HepG2 (cell line): ENCODE results near the gene ANG. TPM values are rescaled to one million over a fixed set of nuclear protein-coding genes. Genes with fewer than 3 reads are reported as not detected.

Source experiments
- HOXA7 ChIP-seq: sonication (generic); formaldehyde crosslinking; IDR thresholded peaks from 2 replicates; pipeline ENCODE4 v1.8.1; 2022; ENCODE audit warnings: mild to moderate bottlenecking, missing genetic modification reagents, moderate library complexity
- KMT2A ChIP-seq: sonication (generic); formaldehyde crosslinking; IDR thresholded peaks from 2 replicates; pipeline ENCODE4 v1.4.0; 2020; ENCODE audit warnings: missing genetic modification reagents
- MIXL1 ChIP-seq: IDR thresholded peaks from 2 replicates; pipeline ENCODE4 v1.6.1; 2016
- MXD4 ChIP-seq: IDR thresholded peaks from 2 replicates; pipeline ENCODE4 v1.6.1; 2016; ENCODE audit warnings: mild to moderate bottlenecking, missing biosample characterization, missing genetic modification reagents
- RBM39 ChIP-seq: fragments of 200-400 bp; formaldehyde crosslinking; IDR thresholded peaks from one replicate; pipeline ENCODE4 v1.6.1; 2018; ENCODE audit warnings: antibody characterized with exemption, mild to moderate bottlenecking, low read depth, low read length; ENCODE audit not compliant: poor library complexity, severe bottlenecking
- SIN3A ChIP-seq: IDR thresholded peaks from 2 replicates; pipeline ENCODE4 v1.6.1; 2011; ENCODE audit warnings: low read depth, mild to moderate bottlenecking, control low read depth, low read length, borderline replicate concordance
- ZFAT ChIP-seq: sonication (generic); formaldehyde crosslinking; conservative IDR thresholded peaks from 2 replicates; pipeline ENCODE4 v1.8.1; 2023; ENCODE audit warnings: missing genetic modification reagents, inconsistent platforms
- ZMYM2 ChIP-seq: sonication (generic); formaldehyde crosslinking; IDR thresholded peaks from 2 replicates; pipeline ENCODE4 v1.8.0; 2022; ENCODE audit warnings: mild to moderate bottlenecking, missing genetic modification reagents
- ZNF282 ChIP-seq: fragments of 450-650 bp; IDR thresholded peaks from 2 replicates; pipeline ENCODE4 v1.6.1; 2018; ENCODE audit not compliant: partially characterized antibody
- ZNF432 ChIP-seq: sonication (generic); formaldehyde crosslinking; IDR thresholded peaks from 2 replicates; pipeline ENCODE4 v1.5.0; 2020; ENCODE audit warnings: missing genetic modification reagents, mild to moderate bottlenecking, borderline replicate concordance
- ZNF775 ChIP-seq: sonication (generic); formaldehyde crosslinking; IDR thresholded peaks from 2 replicates; pipeline ENCODE4 v1.4.0; 2020; ENCODE audit warnings: missing genetic modification reagents, mild to moderate bottlenecking, moderate library complexity, borderline replicate concordance
- polyA plus RNA-seq, 8 experiments: library from polyadenylated mRNA; depleted of rRNA in 3 of 8; stranded (reverse) in 7 of 8; unstranded in 1 of 8; fragments of >200 nt; fragmentation: Illumina TruSeq in 4 of 8; extraction: Trizol in 4 of 8; gene quantifications; 2 replicates each; pipeline versions ENCODE4 v1.2.1 to v1.2.3, GENCODE V29; 2011 to 2016; ENCODE audit warnings: low read depth in 4 of 8, missing spikeins in 1 of 8, mixed read lengths in 1 of 8; ENCODE audit not compliant: insufficient read depth in 1 of 8
- total RNA-seq, 5 experiments: library from RNA; depleted of rRNA; stranded (reverse); fragments of >200 nt; fragmentation: Illumina TruSeq; extraction: Trizol; gene quantifications; 2 replicates each; pipeline ENCODE4 v1.2.3, GENCODE V29; 2016; ENCODE audit warnings: low read depth in 1 of 5
- TF ChIP-seq, protein P1 (sequence below): sonication (generic); formaldehyde crosslinking; IDR thresholded peaks from 2 replicates; pipeline ENCODE4 v1.4.0; 2020; ENCODE audit warnings: missing genetic modification reagents
- TF ChIP-seq, protein P2 (sequence below): sonication (generic); formaldehyde crosslinking; IDR thresholded peaks from one replicate; pipeline ENCODE4 v1.5.1; 2020; ENCODE audit warnings: mild to moderate bottlenecking, missing genetic modification reagents; ENCODE audit errors: not compliant biosample characterization
- TF ChIP-seq, protein P3 (sequence below): sonication (generic); formaldehyde crosslinking; IDR thresholded peaks from 2 replicates; pipeline ENCODE4 v1.5.1; 2020; ENCODE audit warnings: missing genetic modification reagents, mild to moderate bottlenecking, borderline replicate concordance
- TF ChIP-seq, protein P4 (sequence below): sonication (generic); formaldehyde crosslinking; IDR thresholded peaks from 2 replicates; pipeline ENCODE4 v1.5.0; 2020; ENCODE audit warnings: missing genetic modification reagents

Gene ANG
- total and polyA plus RNA-seq, 2 of the 13 experiments (the other 11 are each of a cell fraction or from before 2014, with no cell fraction given) = 83.6 to 401 TPM

DNA sequence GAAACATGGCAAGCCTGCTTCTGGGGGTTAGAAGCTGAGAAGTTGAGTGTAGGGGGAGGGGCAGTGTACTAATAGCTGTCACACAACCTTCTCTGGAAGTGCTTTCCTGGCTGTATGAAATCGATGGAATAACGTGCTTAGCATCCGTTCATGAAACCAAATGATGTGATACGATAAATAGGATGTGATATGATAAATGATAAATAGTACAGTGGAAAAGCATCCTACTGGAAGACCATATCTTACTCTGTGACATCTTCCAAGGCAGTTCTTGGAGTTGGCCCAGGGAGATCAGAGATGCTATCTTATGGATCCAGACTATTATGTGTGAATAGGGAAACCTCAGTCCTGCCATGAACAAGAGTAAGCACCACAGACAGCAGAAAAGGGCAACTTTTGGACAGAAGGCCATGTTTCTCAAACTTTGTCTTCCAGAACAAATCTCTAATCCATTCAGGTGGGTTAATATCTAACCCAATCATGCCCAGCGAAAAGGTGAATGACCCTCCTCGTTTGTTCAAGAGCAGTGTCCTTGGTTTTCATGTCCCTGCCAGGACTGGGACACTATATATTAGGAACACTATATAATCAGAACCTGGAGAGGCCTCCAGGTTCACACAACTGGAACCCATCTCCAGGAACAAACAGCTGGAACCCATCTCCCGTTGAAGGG lies at the start of gene ANG (continued):
- TF ChIP-seq, protein P1, sequence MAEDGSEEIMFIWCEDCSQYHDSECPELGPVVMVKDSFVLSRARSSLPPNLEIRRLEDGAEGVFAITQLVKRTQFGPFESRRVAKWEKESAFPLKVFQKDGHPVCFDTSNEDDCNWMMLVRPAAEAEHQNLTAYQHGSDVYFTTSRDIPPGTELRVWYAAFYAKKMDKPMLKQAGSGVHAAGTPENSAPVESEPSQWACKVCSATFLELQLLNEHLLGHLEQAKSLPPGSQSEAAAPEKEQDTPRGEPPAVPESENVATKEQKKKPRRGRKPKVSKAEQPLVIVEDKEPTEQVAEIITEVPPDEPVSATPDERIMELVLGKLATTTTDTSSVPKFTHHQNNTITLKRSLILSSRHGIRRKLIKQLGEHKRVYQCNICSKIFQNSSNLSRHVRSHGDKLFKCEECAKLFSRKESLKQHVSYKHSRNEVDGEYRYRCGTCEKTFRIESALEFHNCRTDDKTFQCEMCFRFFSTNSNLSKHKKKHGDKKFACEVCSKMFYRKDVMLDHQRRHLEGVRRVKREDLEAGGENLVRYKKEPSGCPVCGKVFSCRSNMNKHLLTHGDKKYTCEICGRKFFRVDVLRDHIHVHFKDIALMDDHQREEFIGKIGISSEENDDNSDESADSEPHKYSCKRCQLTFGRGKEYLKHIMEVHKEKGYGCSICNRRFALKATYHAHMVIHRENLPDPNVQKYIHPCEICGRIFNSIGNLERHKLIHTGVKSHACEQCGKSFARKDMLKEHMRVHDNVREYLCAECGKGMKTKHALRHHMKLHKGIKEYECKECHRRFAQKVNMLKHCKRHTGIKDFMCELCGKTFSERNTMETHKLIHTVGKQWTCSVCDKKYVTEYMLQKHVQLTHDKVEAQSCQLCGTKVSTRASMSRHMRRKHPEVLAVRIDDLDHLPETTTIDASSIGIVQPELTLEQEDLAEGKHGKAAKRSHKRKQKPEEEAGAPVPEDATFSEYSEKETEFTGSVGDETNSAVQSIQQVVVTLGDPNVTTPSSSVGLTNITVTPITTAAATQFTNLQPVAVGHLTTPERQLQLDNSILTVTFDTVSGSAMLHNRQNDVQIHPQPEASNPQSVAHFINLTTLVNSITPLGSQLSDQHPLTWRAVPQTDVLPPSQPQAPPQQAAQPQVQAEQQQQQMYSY = no peak
- TF ChIP-seq MXD4 (CRISPR knock-in tag) (no peak), ZFAT (CRISPR knock-in tag) (no peak), SIN3A (peak; percentile 36; the same call in 1 of the 2 replicates), ZNF775 (no peak), ZMYM2 (CRISPR knock-in tag) (no peak), HOXA7 (CRISPR knock-in tag) (no peak), ZNF282 (no peak), MIXL1 (0 out of 2 replicates have a peak, but pooled peaks have one; percentile 9), KMT2A (CRISPR knock-in tag) (0 out of 2 replicates have a peak, but pooled peaks have one; percentile 31), RBM39 (no peak), ZNF432 (no peak)
- TF ChIP-seq, protein P2, sequence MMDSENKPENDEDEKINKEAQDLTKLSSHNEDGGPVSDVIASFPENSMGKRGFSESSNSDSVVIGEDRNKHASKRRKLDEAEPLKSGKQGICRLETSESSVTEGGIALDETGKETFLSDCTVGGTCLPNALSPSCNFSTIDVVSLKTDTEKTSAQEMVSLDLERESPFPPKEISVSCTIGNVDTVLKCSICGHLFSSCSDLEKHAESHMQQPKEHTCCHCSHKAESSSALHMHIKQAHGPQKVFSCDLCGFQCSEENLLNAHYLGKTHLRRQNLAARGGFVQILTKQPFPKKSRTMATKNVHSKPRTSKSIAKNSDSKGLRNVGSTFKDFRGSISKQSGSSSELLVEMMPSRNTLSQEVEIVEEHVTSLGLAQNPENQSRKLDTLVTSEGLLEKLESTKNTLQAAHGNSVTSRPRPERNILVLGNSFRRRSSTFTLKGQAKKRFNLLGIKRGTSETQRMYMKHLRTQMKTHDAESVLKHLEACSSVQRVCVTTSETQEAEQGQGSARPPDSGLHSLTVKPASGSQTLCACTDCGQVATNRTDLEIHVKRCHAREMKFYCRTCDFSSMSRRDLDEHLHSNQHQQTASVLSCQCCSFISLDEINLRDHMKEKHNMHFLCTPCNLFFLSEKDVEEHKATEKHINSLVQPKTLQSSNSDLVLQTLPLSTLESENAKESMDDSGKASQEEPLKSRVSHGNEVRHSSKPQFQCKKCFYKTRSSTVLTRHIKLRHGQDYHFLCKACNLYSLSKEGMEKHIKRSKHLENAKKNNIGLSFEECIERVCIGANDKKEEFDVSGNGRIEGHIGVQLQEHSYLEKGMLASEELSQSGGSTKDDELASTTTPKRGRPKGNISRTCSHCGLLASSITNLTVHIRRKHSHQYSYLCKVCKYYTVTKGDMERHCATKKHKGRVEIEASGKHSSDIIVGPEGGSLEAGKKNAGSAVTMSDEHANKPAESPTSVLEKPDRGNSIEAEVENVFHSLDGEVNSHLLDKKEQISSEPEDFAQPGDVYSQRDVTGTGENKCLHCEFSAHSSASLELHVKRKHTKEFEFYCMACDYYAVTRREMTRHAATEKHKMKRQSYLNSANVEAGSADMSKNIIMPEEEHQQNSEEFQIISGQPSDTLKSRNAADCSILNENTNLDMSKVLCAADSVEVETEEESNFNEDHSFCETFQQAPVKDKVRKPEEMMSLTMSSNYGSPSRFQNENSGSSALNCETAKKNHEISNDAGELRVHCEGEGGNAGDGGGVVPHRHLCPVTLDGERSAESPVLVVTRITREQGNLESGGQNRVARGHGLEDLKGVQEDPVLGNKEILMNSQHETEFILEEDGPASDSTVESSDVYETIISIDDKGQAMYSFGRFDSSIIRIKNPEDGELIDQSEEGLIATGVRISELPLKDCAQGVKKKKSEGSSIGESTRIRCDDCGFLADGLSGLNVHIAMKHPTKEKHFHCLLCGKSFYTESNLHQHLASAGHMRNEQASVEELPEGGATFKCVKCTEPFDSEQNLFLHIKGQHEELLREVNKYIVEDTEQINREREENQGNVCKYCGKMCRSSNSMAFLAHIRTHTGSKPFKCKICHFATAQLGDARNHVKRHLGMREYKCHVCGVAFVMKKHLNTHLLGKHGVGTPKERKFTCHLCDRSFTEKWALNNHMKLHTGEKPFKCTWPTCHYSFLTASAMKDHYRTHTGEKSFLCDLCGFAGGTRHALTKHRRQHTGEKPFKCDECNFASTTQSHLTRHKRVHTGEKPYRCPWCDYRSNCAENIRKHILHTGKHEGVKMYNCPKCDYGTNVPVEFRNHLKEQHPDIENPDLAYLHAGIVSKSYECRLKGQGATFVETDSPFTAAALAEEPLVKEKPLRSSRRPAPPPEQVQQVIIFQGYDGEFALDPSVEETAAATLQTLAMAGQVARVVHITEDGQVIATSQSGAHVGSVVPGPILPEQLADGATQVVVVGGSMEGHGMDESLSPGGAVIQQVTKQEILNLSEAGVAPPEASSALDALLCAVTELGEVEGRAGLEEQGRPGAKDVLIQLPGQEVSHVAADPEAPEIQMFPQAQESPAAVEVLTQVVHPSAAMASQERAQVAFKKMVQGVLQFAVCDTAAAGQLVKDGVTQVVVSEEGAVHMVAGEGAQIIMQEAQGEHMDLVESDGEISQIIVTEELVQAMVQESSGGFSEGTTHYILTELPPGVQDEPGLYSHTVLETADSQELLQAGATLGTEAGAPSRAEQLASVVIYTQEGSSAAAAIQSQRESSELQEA = no peak
- TF ChIP-seq, protein P3, sequence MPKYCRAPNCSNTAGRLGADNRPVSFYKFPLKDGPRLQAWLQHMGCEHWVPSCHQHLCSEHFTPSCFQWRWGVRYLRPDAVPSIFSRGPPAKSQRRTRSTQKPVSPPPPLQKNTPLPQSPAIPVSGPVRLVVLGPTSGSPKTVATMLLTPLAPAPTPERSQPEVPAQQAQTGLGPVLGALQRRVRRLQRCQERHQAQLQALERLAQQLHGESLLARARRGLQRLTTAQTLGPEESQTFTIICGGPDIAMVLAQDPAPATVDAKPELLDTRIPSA = no peak
- TF ChIP-seq, protein P4, sequence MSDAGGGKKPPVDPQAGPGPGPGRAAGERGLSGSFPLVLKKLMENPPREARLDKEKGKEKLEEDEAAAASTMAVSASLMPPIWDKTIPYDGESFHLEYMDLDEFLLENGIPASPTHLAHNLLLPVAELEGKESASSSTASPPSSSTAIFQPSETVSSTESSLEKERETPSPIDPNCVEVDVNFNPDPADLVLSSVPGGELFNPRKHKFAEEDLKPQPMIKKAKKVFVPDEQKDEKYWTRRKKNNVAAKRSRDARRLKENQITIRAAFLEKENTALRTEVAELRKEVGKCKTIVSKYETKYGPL = no peak
